MM.1S (cell line): ENCODE data around the gene JDP2.

Experiments used
- CTCF ChIP-seq: fragments of 300-600 bp; sonication (generic); IDR thresholded peaks from 2 replicates; pipeline ENCODE4 v1.5.1; 2016; ENCODE audit warnings: antibody characterized with exemption, low read length, mixed read lengths
- EZH2 ChIP-seq: fragments of 300-600 bp; sonication (generic); optimal IDR thresholded peaks from 2 replicates; pipeline ENCODE3; 2017; ENCODE audit warnings: low read depth, mild to moderate bottlenecking, antibody characterized with exemption, low read length, mixed read lengths
- EZH2phosphoT487 ChIP-seq: fragments of 300-600 bp; sonication (generic); IDR thresholded peaks from 2 replicates; pipeline ENCODE4 v1.6.1; 2018; ENCODE audit warnings: antibody characterized with exemption, low read length

- no peak for TF ChIP-seq CTCF
- no peak for TF ChIP-seq EZH2phosphoT487
- no peak for TF ChIP-seq EZH2
Observed at GRCh38 chr14:75515629-75515996, 87.8 kb downstream of the JDP2 start.
